ENCODE results near the gene MYBL2. TPM values are rescaled to one million over a fixed set of nuclear protein-coding genes. Genes with fewer than 3 reads are reported as not detected.
A peak's percentile ranks its signal among the peaks of the same experiment; 100 is the strongest.

MYBL2 gene
- total and polyA plus RNA-seq, 4 donors, result 1.6 to 30.9 (median 1.9) TPM; not detected in 1

GRCh38 chr20:43736588-43737158, 69.8 kb downstream of the MYBL2 start:
- H3K27me3 ChIP-seq (ENCODE audit: control insufficient read depth in 4 of 4, insufficient read depth in 4 of 4, low read length in 3 of 4), result no peaks in the 10 kb centered on the region
- H3K9me3 ChIP-seq (ENCODE audit: control insufficient read depth in 4 of 4, low read length in 3 of 4), result no peaks in the 10 kb centered on the region
- WGBS, result 65% methylated on average over 2 of the region's 2 CpGs
- no peak overlapping the region for H3K27ac ChIP-seq (ENCODE audit: low read depth in 1 of 2, low read length in 2 of 2)
- no peaks in the 10 kb centered on the region for H3K36me3 ChIP-seq (ENCODE audit: control insufficient read depth in 4 of 4, insufficient read depth in 3 of 4, low read depth in 1 of 4, low read length in 3 of 4)
- TF ChIP-seq GABPA (IDR thresholded peaks at IDR 0.05 in 1 of 2, conservative IDR thresholded peaks at IDR 0.05 in 1 of 2), result no peak
- TF ChIP-seq EGR1 (IDR thresholded peaks at IDR 0.05; ENCODE audit: low read depth in 2 of 2), result no peak
- H3K4me3 ChIP-seq (ENCODE audit: low read depth in 1 of 3, low read length in 3 of 3), result no peak overlapping the region
- DNase-seq (ENCODE audit: low spot score), result no peak
- H3K4me1 ChIP-seq (ENCODE audit: control insufficient read depth in 4 of 4, insufficient read depth in 4 of 4, low read length in 3 of 4), result peaks cover 5 to 9% (median 8%) of the 10 kb centered on the region in 4 donors
- no peak overlapping the region for H3K9ac ChIP-seq (ENCODE audit: low read depth in 1 of 2, low read length in 2 of 2)

GRCh38 chr20:43737925-43738324, 71.0 kb downstream of the MYBL2 start:
- H3K27ac ChIP-seq (ENCODE audit: low read depth in 1 of 2, low read length in 2 of 2), result no peak overlapping the region
- no peaks in the 10 kb centered on the region for H3K36me3 ChIP-seq (ENCODE audit: control insufficient read depth in 4 of 4, insufficient read depth in 3 of 4, low read depth in 1 of 4, low read length in 3 of 4)
- no peak for DNase-seq (ENCODE audit: low spot score)
- H3K9ac ChIP-seq (ENCODE audit: low read depth in 1 of 2, low read length in 2 of 2), result no peak overlapping the region
- no peaks in the 10 kb centered on the region for H3K9me3 ChIP-seq (ENCODE audit: control insufficient read depth in 4 of 4, low read length in 3 of 4)
- H3K4me3 ChIP-seq (ENCODE audit: low read depth in 1 of 3, low read length in 3 of 3), result no peak overlapping the region
- WGBS, result 97% methylated on average over 7 of the region's 7 CpGs
- no peak for TF ChIP-seq RAD21 (IDR thresholded peaks at IDR 0.05)
- no peak for TF ChIP-seq YY1 (IDR thresholded peaks at IDR 0.05)
- no peak for TF ChIP-seq REST (IDR thresholded peaks at IDR 0.05)
- no peak for TF ChIP-seq HNF4A (conservative IDR thresholded peaks at IDR 0.05)
- H3K27me3 ChIP-seq (ENCODE audit: control insufficient read depth in 4 of 4, insufficient read depth in 4 of 4, low read length in 3 of 4), result no peaks in the 10 kb centered on the region
- peaks cover 5 to 9% (median 8%) of the 10 kb centered on the region in 4 donors for H3K4me1 ChIP-seq (ENCODE audit: control insufficient read depth in 4 of 4, insufficient read depth in 4 of 4, low read length in 3 of 4)

- Histone ChIP-seq H3K9ac (ENCODE audit: low read depth in 1 of 2, low read length in 2 of 2) (no peak overlapping the region), H3K27ac (ENCODE audit: low read depth in 1 of 2, low read length in 2 of 2) (peak overlapping the region in 1 of 2 donors; percentile 13), H3K36me3 (ENCODE audit: control insufficient read depth in 4 of 4, insufficient read depth in 3 of 4, low read depth in 1 of 4, low read length in 3 of 4) (no peaks in the 10 kb centered on the region), H3K4me1 (ENCODE audit: control insufficient read depth in 4 of 4, insufficient read depth in 4 of 4, low read length in 3 of 4) (peaks cover 5 to 9% (median 8%) of the 10 kb centered on the region in 4 donors), H3K4me3 (ENCODE audit: low read depth in 1 of 3, low read length in 3 of 3) (no peak overlapping the region), H3K9me3 (ENCODE audit: control insufficient read depth in 4 of 4, low read length in 3 of 4) (no peaks in the 10 kb centered on the region), H3K27me3 (ENCODE audit: control insufficient read depth in 4 of 4, insufficient read depth in 4 of 4, low read length in 3 of 4) (no peaks in the 10 kb centered on the region)
- no peak for DNase-seq (ENCODE audit: low spot score)
- 76% methylated on average over 9 of the region's 9 CpGs for WGBS
- TF ChIP-seq RXRA (IDR thresholded peaks at IDR 0.05) (peak; percentile 45 to 64), MAX (IDR thresholded peaks at IDR 0.05) (no peak), EGR1 (IDR thresholded peaks at IDR 0.05; ENCODE audit: low read depth in 2 of 2) (no peak), SP1 (IDR thresholded peaks at IDR 0.05) (peak; percentile 86), JUND (IDR thresholded peaks at IDR 0.05) (no peak), FOXA1 (IDR thresholded peaks at IDR 0.05) (peak; percentile 57), ATF3 (IDR thresholded peaks at IDR 0.05) (no peak), FOXA2 (IDR thresholded peaks at IDR 0.05) (peak; percentile 88), GABPA (IDR thresholded peaks at IDR 0.05 in 1 of 2, conservative IDR thresholded peaks at IDR 0.05 in 1 of 2) (no peak), YY1 (IDR thresholded peaks at IDR 0.05) (peak; percentile 67), REST (IDR thresholded peaks at IDR 0.05) (no peak), CTCF (IDR thresholded peaks at IDR 0.05; ENCODE audit: low read depth, low read length, missing input control) (no peak), RAD21 (IDR thresholded peaks at IDR 0.05) (no peak), TAF1 (conservative IDR thresholded peaks at IDR 0.05) (no peak)
These were observed 72.3 kb downstream of the MYBL2 start for GRCh38 chr20:43739148-43739749.
